Panc1 (cell line): ENCODE results near the gene BABAM2.

ENCODE experiments used
- POLR2AphosphoS5 ChIP-seq: IDR thresholded peaks from 2 replicates; pipeline ENCODE4 v1.6.1; 2012; ENCODE audit warnings: mild to moderate bottlenecking, low read depth, low read length, moderate library complexity
- TF ChIP-seq, protein P1 (sequence below): fragments of 450-650 bp; IDR thresholded peaks from 2 replicates; pipeline ENCODE4 v1.5.1; 2017; ENCODE audit warnings: mild to moderate bottlenecking

DNA sequence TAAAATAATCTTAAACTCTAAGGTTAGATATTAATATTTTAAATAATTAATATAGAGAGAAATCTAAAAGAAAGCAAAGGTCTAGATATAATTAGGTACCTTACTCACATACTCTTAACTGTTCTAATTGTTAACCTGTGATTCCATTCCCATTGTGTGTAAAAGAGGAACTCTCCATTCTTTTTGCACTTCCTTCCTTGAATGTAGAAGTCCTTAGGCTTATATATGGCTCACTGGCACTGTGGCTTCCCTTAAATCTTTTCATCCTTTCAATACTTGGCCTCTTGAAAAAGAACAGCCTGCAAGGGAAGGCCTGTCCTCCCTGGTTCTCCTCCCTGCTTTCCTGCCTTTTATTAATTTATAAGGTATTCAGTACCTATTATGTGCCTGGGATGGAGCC is 319.3 kb downstream of the BABAM2 start:
- TF ChIP-seq, protein P1, sequence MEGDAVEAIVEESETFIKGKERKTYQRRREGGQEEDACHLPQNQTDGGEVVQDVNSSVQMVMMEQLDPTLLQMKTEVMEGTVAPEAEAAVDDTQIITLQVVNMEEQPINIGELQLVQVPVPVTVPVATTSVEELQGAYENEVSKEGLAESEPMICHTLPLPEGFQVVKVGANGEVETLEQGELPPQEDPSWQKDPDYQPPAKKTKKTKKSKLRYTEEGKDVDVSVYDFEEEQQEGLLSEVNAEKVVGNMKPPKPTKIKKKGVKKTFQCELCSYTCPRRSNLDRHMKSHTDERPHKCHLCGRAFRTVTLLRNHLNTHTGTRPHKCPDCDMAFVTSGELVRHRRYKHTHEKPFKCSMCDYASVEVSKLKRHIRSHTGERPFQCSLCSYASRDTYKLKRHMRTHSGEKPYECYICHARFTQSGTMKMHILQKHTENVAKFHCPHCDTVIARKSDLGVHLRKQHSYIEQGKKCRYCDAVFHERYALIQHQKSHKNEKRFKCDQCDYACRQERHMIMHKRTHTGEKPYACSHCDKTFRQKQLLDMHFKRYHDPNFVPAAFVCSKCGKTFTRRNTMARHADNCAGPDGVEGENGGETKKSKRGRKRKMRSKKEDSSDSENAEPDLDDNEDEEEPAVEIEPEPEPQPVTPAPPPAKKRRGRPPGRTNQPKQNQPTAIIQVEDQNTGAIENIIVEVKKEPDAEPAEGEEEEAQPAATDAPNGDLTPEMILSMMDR: no peak
- no peak for TF ChIP-seq POLR2AphosphoS5
